ENCODE data around the gene KLHL11.
"Not testable (repeated sequence)": the region's sequence is repeated elsewhere in the genome, so short reads cannot be mapped to it uniquely, and the experiment has no call there.

The KLHL11 gene

GRCh38 chr17:41888332-41888965 lies 23.2 kb upstream of the KLHL11 start:
- no peak for DNase-seq

- DNase-seq: no peak
Measured at GRCh38 chr17:41885733-41886132, 20.5 kb upstream of the KLHL11 start.

- DNase-seq: no peak
Measured at GRCh38 chr17:41882756-41883155, 17.5 kb upstream of the KLHL11 start.

DNA sequence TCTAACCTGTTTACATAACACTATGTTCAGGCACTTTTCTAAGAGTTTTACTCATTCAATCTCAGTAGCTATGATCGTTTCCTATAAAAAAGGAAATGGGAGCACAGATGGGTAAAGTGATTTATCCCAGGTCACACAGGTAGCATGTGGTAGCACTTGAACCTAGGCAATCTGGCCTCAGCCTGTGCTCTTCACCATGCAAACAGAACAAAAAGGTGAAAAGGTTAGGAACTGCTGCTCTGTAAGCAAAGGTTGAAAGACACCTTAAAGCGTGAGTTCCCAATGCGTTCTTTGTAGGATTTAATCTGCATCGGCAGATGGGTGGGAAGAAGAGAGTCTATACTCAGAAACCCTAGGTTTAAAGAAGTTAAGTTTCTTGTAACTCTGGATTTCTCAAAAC lies 14.9 kb upstream of the KLHL11 start:
- no peak for DNase-seq

DNA sequence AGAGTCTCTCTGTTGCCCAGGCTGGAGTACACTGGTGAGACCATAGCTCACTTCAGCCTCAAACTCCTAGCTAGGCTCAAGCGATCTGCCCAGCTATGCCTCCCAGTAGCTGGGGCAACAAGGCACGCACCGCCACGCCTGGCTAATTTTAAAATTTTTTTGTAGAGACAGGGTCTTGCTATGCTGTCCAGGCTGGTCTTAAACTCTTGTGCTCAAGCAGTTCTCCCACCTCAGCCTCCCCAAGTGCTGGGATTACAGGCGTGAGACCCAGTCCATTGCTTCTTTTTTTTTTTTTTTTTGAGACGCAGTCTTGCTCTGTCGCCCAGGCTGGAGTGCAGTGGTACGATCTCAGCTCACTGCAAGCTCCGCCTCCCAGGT lies 9.1 kb upstream of the KLHL11 start:
- not testable (repeated sequence) for DNase-seq

GRCh38 chr17:41873559-41874292 lies 8.5 kb upstream of the KLHL11 start:
- no peak for DNase-seq

GRCh38 chr17:41871789-41872188 lies 6.6 kb upstream of the KLHL11 start:
- DNase-seq: no peak

DNA sequence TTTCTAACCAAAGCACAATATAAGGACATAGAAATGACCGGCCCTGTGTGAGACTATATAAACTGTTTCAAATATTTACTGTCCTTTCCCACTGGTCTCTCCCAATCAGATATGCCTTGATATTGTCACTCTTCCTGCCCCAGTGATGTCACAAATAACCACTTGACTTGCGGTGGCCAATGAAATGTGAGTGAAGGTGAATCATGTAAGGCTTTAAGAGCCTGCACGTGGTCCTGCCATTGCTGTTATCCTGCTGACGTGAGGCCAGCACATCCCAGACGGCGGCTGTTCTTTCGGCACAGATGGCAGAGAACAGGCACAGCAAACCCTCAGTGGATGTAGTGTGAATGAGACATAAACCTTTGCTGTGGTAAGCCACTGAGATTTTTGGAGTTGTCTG lies 5.4 kb upstream of the KLHL11 start:
- DNase-seq: no peak

DNA sequence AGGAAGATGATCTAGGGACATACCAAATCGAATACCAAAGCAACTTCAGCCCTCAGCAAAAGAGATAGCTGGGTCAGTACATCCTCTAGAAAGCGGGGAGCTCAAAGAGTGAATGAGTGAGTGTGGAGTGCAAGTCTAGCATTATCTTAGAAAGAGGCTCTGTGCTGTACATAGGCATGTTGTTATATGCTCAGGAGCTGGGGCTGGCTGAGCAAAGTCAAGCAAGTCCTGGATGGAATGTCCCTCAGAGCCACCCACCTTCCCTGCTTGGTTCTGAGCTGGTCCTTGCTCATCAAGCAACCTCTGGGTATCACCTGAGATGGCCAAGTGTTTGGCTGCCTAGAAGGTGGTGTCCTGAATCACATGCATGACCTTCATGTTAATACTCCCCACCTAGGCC lies 4.9 kb upstream of the KLHL11 start:
- no peak for DNase-seq

DNA sequence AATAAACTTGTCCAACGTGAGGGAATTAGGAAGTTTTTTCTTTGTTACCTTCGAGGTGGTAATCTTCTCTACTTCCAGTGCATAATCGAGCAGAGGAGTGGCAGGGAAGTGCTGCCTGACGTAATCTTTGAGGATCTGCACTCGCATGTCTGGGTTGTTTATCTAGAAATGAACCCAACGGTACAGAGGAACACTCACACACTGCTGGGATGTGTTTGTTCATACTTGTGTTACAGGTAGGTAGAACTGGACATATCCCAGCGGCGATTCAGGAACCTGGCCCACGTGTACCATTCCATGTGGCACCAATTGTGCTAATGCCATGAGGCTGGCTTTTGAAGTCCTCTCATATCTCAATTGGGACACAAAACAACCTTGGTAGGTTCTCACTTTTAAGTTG lies 4.2 kb upstream of the KLHL11 start:
- no peak for DNase-seq

GRCh38 chr17:41868568-41868967 lies 3.3 kb upstream of the KLHL11 start:
- no peak for DNase-seq

- DNase-seq: no peak
Measured at GRCh38 chr17:41865596-41865893, 322 bp upstream of the KLHL11 start.

DNA sequence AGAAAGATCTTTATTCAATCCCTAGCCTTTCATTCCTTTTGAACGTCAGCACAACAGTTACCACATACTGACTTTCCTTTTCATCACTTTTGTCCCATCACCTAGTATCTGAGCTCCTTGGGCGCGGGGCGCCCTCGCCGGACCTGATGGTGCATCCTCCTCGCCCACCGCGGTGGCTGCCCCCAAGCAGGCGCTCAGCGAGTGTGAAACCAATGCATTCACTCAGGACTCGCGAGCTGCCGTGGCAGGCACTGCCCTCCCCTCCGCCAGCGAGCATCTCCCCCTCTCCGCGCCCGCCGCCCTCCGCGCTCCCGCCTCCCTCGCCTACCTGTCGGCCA lies 756 bp downstream of the KLHL11 start:
- DNase-seq: peak; percentile 53

GRCh38 chr17:41863074-41863848 lies 2.0 kb downstream of the KLHL11 start:
- DNase-seq: no peak

DNA sequence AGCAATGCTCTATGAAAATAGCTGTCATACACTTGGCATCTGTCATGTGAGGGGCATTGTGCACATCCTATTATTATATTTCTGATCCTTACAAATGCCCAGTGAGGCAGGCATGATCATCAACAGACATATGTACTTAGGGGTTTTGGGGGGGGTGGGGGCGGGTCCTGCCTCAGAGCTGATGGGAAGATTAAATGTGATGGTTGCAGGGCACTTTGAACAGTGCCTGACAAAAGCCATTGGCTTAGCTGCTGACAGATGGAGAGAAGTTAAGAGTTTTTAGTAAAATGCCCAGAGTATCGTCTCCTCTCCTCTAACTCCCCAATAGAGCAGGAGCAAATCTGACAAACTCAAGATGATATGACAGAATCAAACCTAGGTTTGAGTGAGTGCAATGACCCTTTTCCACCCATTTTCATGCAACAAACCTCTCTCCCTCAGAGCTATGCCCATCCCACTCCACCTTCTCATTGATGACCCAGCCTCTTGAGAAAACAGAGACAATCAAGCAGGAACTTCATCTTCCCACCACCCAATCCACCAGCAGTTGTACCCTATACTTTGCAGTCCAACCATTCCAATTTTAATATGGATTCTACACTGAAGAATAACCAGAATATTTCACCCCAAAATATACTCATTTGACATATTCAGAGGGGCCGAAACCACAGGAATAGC lies 4.8 kb downstream of the KLHL11 start:
- DNase-seq: no peak

DNA sequence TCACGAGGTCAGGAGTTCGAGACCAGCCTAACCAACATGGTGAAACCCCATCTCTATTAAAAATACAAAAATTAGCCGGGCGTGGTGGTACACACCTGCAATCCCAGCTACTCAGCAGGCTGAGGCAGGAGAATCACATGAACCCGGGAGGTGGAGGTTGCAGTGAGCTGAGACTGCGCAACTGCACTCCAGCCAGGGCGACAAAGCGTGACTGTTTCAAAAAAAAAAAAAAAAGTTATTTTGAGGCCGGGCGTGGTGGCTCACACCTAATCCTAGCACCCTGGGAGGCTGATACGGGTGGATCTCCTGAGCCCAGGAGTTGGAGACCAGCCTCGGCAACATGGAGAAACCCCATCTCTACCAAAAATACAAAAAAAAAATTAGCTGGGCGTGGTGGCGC lies 13.8 kb downstream of the KLHL11 start:
- DNase-seq: not testable (repeated sequence)

- DNase-seq: no peak
Measured at GRCh38 chr17:41849251-41849990, 15.8 kb downstream of the KLHL11 start.

DNA sequence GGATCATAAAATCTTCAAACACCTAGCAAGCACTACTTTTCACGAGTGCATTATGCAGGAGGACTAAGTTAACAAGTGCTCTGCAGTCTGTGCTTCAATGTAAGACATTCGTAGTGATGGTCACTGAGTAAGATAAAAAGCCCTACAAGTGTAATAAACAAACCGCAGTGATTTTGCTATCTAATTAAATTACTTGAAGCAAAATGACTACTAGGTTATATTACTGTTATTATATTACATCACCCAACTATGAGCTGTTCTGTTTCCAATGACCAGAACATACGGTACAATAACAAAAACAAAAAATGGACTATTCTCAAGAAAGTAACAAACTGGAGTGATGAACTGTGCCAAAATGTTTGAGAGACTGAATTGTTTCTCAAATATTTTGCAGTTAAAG lies 16.4 kb downstream of the KLHL11 start:
- no peak for DNase-seq

DNA sequence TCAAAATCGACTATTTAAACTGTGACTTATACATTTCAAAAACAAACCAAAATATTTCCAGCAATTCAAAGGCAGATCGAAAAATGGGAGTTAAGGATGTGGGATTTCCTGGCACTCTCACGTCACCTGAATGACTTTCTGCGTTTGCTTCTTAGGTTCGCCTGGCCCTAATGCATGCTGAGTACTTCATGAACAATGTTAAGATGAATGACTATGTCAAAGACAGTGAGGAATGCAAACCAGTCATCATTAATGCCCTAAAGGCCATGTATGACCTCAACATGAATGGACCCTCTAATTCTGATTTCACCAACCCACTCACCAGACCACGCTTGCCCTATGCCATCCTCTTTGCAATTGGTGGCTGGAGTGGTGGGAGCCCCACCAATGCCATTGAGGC lies 20.3 kb downstream of the KLHL11 start:
- DNase-seq: no peak

DNA sequence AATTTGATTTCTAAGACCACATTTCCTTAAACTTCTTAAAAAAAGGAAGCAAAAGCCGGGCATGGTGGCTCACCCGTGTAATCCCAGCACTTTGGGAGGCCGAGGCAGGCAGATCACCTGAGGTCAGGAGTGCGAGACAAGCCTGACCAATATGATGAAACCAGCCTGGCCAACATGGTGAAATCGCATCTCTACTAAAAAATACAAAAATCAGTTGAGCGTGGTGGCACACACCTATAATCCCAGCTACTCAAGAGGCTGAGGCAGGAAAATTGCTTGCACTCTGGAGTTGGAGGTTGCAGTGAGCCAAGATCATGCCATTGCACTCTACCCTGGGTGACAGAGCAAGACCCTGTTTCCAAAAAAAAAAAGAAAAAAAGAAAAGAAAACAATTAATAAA lies 24.4 kb downstream of the KLHL11 start:
- not testable (repeated sequence) for DNase-seq

- not testable (repeated sequence) for DNase-seq
Measured at GRCh38 chr17:41839448-41839847, 25.8 kb downstream of the KLHL11 start.

- DNase-seq: no peak
Measured at GRCh38 chr17:41837761-41838538, 27.3 kb downstream of the KLHL11 start, which contains the start of gene KLHL10. Gene KLHL10, plus strand, starts transcription at chr17:41837825. Its CDS starts 108 bp downstream, at chr17:41837933.
